NCI-H2196 treated with DMSO at 0.1 percent for 48 hours (cell line): ENCODE measurements around the gene CADM2.

Experiments
- DNase-seq: peaks from one replicate; lab custom pipeline; 2025; ENCODE audit not compliant: unreplicated experiment; lab: John Stamatoyannopoulos, UW

Gene CADM2

DNA sequence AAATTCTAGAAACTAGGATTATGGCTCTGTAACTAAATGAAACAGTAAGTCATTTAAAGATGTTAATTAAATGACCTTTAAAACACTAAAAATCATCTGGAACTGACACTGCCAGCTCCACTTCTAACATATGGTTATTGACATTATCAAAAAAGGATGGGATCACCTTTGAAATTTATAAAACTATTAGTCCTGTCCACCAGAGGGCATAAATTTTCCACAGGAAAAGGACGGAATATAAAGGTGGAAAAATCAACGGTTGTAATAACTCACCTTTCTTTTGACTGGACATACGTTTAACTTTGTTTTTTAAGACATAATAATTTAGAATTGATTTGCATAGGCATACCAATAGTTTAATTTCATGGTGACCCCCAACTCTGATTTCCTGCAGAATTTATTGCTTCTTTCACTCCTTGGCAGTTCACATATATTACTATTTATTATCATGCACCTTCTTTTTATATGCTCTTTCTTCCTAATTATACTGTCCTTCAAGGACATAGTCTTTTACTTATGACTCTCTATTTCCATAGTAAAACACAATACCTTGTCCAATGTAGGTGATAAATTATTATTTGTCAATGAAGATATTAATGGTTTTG, 345.7 kb downstream of the CADM2 start:
- no peak for DNase-seq

DNA sequence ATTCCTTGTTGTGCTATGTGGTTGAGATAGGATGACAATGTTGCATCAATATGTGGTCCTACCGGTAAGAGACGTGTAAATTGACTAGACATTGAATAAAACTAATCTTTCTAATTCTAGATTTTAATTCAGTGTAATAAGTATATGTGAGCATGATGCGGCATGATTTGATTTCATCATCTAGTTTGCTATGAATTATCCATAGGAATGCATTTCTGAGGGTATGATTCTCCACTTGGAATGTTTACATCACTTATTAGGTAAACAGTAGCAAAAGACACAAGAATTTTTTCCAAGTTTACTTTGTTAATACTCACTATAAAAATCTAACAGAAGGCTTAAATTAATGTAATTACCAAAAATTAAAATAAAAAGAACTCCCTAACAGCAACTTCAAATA, 353.5 kb downstream of the CADM2 start:
- DNase-seq, result no peak

DNA sequence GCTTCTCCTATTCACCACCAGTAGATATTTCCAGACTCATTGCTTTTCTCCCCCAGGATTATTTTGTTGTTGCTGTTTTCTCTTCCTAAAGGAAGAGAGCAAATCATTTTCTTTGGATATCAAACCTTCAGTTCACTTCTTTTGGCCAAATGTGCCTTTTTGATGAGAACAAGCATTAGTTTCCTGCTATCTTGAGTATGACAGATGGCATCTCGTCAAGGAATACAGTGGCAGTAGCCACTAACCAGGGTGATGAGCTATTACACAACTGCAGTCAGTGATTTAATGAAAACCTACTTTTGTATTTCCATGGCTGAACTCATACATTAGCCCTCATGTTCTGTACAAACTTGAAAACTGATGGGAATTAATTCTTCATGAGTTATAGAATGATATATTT, 354.6 kb downstream of the CADM2 start:
- DNase-seq, result no peak

DNA sequence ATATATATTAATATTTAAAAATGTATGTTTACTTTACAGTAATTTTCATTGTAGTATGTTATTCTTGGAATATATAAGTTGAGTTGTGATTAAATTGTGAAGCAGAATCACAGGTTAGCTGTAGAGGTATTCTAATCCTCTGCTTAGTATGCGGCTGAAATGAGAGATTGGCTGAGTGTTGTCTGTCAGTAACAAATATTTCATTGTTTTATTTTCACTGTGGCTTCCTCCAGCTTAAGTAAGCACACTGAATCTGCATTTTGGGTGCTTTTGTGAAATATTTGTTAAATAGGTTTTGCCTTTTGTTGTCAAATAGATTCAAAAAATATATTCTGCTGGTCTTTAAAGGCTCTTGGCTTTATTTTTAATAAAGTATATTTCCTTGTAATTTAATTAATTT, 357.5 kb downstream of the CADM2 start:
- no peak for DNase-seq

DNA sequence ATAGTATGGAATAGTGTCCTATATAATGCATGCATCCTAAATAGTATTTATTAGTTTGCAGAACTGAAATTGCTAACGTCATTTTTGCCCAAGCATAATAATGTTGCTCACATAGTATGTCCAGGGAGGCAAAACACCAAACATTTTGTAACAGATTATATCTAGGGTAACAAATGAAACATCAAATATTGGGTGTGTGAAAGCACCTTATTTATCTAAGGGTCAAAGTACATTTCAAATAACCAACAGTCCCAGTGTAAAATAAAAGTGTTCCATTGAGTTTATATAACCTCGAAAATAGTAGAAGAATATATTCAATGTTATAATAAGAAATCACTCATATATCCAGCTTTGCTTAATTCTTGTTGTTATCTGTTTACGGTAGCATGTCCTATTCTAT, 363.1 kb downstream of the CADM2 start:
- no peak for DNase-seq

DNA sequence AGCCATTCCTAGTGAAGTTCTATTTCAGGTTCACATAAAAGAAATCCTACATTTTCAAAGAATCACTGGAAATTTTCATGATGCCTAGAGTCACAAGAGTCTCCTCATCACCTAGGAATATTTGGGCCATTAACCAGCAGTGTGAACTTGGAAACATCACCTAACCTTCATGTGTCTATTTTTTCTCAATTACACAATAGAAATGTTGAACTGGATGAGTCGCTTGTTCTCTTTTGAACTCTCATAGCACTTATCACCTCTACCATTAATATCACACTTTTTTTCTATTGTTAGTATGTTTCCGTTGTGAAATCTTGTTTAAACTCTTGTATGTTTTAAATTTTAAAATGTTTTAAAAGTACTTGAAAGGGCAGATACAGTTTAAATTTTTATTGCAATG, 371.3 kb downstream of the CADM2 start:
- no peak for DNase-seq

DNA sequence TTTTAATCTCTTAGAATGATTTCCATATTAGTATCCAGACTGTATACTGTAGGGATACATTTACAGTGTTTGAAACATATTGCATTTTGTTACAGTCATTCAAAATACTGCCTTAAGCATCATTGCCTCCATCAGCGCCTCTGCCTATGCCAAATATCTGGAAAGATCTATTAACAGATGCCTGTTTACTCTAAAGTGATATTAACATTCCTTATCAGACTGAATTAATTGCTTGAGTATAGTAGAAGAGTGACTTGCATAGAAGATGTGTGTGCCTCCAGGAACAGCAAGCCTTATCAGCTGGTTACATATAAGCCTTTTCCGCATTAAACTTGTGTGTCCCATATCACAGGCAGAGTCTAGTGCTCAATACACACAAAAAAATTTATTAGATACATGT, 379.1 kb downstream of the CADM2 start:
- DNase-seq, result no peak

DNA sequence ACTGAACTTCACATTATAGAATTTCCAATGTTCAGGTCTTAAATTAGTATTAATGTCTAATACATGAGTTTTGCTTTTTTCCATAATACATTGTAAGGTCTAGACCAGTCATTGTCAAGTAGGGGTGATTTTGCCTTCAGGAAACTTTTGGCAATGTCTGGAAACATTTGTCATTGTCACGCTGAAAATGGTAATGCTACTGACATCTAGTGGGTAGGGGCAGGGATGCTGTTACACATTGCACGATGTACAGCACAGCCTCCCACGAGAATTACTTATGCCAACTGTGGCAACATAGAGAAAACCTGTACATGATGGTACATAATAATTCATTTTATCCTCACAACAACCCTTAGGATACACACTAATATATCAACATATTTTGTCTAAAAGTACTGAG, 384.1 kb downstream of the CADM2 start:
- no peak for DNase-seq

DNA sequence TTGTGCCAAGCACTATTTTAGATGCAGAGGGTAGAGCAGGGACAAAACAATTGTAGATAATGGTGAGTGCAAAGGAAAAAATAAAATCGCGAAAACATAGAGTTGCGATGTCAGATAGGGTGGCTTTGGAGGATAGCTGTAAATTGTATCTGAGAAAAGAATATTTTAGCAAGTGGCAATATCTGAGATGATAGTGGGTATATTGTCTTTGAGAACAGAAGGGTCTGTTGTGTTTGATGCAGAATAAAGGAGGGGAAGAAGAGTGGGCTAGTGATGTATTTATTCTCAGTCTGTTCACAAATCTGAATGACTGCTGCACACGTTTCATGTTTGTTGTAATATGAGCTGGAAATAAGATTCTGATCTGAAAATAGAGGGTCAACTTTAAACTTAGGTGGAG, 396.8 kb downstream of the CADM2 start:
- no peak for DNase-seq

DNA sequence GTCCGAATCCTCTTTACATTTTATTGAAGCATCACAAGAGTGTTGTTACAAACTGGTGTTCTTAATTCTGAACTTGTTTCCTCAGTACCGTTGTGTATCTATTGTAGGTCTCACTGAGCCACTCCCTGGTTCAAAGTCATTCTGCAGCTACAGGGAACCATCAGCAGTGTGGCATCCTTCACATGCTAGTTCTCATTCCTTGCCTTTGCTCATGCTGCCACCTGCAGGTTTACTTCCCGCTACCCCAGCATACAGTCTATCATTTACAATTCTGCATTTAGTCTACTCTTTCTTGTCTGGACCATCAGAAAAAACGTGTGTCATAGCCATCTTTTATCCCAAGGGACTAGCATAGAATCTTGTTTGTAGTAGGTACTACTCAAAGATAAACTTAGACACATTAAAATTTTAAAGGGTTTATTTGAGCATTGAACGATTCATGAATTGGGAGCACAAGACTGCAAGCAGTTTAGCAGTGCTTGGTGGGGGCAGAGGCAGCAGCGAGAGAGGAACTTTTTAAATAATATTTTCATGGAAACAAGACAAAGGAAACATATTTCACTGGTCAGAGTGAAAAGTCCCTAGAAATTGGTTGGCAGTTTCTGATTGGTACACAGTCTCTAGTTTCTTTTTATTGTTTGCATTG, 402.1 kb downstream of the CADM2 start:
- no peak for DNase-seq

DNA sequence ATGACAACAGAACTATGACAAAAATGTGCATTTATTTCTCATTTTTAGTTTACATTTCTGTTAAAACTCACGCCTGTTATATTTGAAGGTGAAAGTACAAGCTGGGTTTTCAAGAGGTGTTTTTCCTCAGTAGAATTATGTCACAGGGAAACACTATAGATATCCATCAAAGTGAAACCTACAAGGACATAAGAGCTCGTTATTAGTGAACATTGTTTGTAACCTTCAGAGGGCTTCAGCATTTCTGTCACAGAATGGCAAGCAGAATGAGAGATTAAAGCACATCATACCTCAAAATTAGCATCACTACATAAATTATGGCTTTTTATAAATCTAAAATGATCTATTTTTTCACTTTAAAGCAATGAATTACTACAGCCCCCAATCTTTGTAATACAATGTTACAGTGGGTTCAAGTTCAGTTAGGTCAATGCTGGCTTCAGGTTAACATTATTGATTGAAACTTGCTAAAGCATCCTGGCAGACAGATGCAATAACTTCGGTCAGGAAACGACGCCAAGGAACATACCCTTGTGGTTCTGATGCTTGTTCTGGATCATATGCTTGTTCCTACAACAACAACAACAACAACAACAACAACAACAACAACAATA, 405.6 kb downstream of the CADM2 start:
- no peak for DNase-seq

DNA sequence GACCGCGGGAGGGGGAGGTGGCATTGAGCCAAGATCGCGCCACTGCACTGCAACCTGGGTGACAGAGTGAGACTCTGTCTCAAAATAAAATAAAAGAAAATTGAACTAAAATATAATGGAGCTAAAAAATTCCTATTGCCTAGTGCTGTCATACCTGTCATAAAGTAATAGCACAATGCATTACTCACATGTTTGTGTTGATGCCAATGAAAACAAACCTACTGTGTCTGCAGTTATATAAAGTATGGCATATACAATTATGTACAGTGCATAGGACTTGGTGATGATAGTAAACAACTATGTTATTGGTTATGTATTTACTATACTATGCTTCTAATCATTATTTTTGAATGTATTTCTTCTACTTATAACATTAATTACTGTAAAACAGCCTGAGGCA, 411.6 kb downstream of the CADM2 start:
- DNase-seq, result no peak

DNA sequence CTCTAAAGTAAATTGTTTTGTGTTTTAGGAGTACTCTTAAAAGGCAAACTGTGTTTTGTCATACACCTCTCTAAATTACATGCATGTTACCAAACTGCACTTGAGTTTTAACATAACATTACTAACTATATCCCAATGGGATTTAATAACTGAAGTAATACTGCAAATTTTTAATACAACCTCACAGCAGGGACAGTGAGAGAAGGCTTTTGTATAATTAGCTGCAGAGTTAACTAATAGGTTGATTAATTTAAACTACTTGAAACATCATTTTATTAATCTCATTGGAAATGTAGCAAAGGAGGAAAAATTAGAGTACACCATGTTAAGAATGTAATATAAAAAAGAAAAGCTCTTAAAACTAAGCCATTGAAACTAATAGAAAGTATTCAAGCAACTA, 417.3 kb downstream of the CADM2 start:
- DNase-seq, result no peak

DNA sequence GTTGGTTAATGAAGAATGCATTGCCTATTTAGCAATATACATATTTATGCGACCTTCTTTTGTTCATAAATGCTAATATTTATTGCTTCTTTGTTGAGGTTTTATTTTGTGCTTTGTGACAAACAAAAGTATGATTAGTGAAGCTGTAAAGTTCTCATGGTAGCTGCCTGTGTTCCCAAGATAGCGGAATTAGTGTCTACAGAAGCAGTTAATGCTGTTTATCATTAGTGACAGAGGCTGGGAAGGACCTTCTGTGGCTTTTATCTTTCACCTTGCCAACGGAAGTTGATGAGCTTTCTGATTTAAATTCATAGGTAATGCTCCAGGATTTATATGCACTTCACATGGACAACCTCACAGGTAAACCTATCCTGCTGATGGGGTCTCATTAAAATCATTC, 418.3 kb downstream of the CADM2 start:
- DNase-seq, result no peak

DNA sequence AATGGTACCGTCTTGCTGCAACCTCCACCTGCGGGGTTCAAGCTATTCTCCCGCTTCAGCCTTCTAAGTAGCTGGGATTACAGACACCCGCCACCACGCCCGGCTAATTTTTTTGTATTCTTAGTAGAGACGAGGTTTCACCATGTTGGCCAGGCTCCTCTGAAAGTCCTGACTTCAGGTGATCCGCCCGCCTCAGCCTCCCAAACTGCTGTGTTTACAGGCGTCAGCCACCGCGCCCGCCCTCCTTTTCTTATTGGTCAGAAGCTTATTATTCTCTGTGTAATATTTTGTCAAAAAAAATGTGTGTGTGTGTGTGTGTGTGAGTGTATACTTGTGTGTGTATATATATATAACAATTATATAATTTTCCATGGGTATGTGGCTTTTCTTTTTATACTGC, 425.6 kb downstream of the CADM2 start:
- no peak for DNase-seq

DNA sequence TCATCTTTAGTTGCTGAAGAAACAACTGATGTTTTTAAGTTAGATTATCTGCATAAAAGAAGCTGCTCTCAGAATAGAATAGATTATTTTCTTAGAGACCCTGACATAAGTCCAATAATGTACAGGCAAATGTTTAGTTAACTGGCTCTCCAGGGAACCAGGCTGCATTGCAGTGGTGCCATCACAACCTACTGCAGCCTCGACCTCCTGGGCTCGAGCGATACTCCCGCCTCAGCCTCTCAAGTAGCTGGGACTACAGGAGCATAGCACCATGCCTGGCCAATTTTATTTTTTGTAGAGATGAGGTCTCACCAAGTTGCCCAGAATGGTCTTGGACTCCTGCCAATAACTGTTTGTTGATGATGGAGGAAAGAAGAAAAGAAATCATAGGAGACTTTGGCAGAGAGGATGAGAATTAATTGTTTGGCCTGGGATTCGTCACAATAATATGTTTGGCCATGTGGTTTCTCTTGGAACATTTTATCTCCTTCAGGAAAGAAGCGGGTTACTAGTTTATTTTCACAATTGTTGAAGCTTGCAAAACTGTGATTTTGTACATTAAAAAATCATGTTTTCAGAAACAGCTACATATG, 429.2 kb downstream of the CADM2 start:
- no peak for DNase-seq

DNA sequence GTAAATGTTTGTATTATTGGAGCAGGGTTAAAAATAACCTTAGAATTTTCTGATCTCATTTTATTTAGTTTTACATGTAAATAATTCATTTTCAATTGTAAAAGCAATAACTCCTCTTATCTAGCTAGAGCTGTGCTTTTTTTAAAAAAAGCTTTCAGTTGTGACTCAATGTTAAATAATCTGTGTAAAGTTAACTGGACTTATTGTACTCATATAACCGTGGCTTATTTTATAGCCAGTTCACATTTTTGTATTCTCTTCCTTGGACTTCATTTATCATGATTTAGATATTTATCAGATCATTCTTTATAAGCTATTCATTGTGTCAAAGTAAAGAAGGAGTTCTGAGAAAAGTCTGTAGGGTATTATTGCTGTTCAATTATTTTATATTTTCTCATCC, 435.6 kb downstream of the CADM2 start:
- no peak for DNase-seq

DNA sequence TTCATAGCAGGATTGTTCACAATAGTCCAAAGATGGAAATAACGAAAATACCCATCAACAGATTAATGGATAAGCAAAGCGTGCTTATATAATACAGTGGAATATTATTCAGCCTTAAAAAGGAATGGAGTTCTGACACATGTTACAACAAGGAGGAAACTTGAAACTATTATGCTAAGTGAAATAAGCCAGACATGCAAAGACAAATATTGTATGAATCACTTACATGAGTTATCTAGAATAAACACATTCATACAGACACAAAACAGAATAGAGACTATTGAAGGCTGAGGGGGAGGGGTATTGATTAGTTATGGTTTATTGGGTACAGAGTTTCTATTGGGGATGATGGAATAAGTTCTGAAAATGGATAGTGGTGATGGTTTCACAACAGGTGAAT, 438.6 kb downstream of the CADM2 start:
- DNase-seq, result no peak

DNA sequence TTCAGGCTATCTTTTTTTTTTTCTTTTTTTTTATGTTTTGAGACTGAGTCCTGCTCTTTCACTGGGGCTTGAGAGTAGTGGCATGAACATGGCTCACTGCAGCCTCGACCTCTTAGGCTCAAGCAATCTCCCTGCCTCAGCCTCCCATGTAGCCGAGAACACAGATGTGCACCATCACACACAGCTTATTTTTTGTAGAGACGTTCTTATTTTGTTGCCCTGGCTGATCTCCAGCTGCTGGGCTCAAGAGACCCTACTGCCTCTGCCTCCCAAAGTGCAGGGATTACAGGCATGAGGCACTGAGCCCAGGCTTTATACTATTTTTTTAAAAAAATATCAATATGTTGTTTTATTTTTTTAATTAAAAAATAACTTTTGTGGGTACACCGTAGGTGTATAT, 467.3 kb downstream of the CADM2 start:
- DNase-seq, result no peak

DNA sequence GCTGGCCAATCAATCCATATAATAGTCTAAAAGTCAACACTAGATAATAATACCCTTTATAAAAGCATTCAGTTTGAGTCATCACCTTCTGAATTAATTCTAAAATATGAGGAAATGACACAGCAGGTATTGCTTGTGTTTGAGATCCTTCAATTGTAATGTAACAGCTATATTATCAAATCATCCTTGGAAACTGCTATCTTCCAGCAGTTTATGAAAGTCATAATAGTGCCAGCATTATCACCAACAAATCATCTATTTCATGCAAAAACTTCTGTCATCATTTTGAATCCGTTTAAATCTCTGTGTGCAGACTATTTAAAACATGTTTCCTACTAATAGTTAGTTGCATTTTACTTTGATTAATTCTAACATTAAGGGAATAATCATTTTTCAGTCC, 468.7 kb downstream of the CADM2 start:
- DNase-seq, result no peak

DNA sequence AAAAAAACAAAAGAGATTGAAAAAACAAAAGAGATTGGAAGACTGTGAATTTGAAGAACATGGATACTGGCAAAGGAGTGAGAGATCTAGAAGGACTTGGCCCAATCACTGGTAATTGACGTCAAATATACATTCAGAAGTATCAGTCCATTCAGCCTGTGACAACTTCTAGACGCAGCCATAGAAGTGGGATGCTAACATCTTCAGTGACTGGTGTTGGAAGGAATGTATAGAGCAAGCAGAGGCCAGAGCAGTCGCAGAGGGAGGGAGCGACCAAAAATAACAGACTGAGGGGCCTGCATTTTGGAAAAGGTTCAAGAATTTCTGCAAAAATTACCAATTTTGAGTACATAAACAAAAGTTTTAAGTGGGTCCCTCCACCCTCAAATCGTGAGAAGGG, 473.3 kb downstream of the CADM2 start:
- DNase-seq, result no peak

DNA sequence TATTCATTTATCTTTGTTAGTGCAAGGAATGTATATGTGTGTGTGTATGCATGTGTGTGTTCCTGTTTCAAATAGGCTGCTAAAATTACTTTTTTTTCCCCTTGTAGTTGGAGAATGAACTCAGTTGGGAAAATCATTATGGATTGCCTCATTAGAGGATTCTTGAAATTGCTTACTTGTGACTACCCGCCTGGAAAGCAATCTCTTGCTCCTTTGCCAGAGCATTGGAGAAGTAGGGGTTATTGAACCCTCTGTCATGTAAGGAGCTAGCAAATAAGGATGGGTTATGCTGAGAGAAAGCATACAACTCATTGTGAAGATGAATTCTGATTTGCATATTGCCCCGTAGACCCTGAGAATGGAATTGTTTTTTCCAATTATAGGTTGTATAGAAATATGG, 474.5 kb downstream of the CADM2 start:
- DNase-seq, result no peak
